ENCODE results near the gene KCNJ12. TPM values are rescaled to one million over a fixed set of nuclear protein-coding genes. Genes with fewer than 3 reads are reported as not detected.

Gene KCNJ12
- total and polyA plus RNA-seq, 2 of the 13 experiments (the other 11 are each of a cell fraction or from before 2014, with no cell fraction given), result not detected

DNA sequence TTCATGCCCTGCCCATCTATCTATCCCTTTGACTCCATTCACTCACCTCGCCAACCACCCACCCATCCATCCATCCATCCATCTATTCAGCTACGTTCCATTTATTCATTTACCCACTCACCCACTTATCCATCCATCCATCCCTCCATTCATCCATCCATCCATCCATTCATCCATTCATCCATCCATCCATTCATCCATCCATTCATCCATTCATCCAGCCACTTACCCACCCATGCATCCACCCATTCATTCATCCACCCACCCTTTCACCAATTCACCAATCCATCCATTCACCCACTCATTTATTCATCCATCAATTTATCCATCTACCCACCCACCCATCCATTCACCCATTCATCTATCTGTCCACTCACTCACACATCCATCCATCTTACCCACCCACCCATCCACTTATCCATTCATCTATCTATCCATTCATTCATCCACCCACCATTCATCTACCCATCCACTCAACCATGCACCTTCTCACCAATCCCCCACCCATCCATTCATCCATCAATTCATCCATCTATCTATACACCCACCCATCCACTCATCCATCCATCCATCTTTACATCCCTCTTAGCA is 19.5 kb upstream of the KCNJ12 start (continued):
- TF ChIP-seq MTERF4 (CRISPR knock-in tag; IDR thresholded peaks at IDR 0.05) (no peak), ZNF513 (CRISPR knock-in tag; conservative IDR thresholded peaks at IDR 0.05) (no peak), ZNF44 (CRISPR knock-in tag; IDR thresholded peaks at IDR 0.05) (no peak), ZNF7 (CRISPR knock-in tag; IDR thresholded peaks at IDR 0.05) (no peak), ZNF607 (CRISPR knock-in tag; IDR thresholded peaks at IDR 0.05; ENCODE audit: borderline replicate concordance) (no peak), ZFX (CRISPR knock-in tag; IDR thresholded peaks at IDR 0.05; ENCODE audit: low read depth) (no peak)

DNA sequence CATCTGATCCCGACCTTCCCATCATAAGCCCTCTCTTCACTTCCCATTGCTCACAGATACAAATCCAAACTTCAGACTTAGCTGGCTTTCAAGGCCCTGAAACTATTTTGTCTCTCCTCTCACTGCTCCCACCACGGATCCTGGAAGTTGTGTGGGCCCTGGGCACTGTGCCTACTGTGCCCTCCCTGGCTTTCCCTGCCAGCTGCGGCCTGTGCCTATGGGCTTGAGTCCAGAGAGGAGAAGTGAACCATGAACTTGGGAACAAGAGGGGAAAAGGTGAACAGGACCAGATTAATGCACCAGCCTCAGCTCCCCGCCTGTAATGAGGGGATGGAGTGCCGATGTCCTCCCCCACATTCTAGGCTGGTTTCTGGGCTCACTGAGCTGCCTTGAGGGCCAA is 18.9 kb upstream of the KCNJ12 start:
- CTCF ChIA-PET (ENCODE audit: low intra/inter-chr PET ratio, low total read pairs), result no interaction called here
- TF ChIP-seq NFKB2 (CRISPR knock-in tag; IDR thresholded peaks at IDR 0.05; ENCODE audit: borderline replicate concordance) (no peak), PPARG (CRISPR knock-in tag; conservative IDR thresholded peaks at IDR 0.05) (no peak), PLRG1 (conservative IDR thresholded peaks at IDR 0.05) (no peak), ZBTB7A (CRISPR knock-in tag; IDR thresholded peaks at IDR 0.05) (no peak), ZNF207 (IDR thresholded peaks at IDR 0.05; ENCODE audit: borderline replicate concordance) (no peak), CENPX (CRISPR knock-in tag; IDR thresholded peaks at IDR 0.05) (no peak), ZNF773 (CRISPR knock-in tag; IDR thresholded peaks at IDR 0.05; ENCODE audit: borderline replicate concordance) (no peak), ZHX2 (IDR thresholded peaks at IDR 0.05; ENCODE audit: low read depth) (no peak), ZHX2 (CRISPR knock-in tag; IDR thresholded peaks at IDR 0.05; ENCODE audit: borderline replicate concordance) (no peak), LCORL (IDR thresholded peaks at IDR 0.05) (no peak), LCORL (CRISPR knock-in tag; IDR thresholded peaks at IDR 0.05) (no peak)

More for the DNA sequence above, 18.9 kb upstream of the KCNJ12 start:
- intact Hi-C loops (cut with micrococcal nuclease; ENCODE audit: unreplicated experiment) (no loop called here), in situ Hi-C loops (cut with HindIII; ENCODE audit: extremely low pct_ligation_motif_present, low pct_unique_long_range_greater_than_20kb) (no loop called here)
- no peaks in the 10 kb centered on the region for H3K36me3 ChIP-seq (replicated peaks in 1 of 2; ENCODE audit: control insufficient read depth in 1 of 2, insufficient read depth in 2 of 2, low read length in 2 of 2)
- no peaks in the 10 kb centered on the region for H3K9me3 ChIP-seq (ENCODE audit: low read length)
- no peak overlapping the region for H3K9ac ChIP-seq (ENCODE audit: insufficient read depth, low read depth, low read length)
- no peaks in the 10 kb centered on the region for H3K4me1 ChIP-seq (ENCODE audit: insufficient read depth, low read length)
- WGBS (ENCODE audit: low lambda C conversion rate), result 17% methylated on average over 5 of the region's 5 CpGs
- ATAC-seq (no peak), FAIRE-seq (no peak), DNase-seq (ENCODE audit: low spot score) (no peak)
- no peak overlapping the region for H3K4me2 ChIP-seq (ENCODE audit: low read depth, low read length)
- no peaks in the 10 kb centered on the region for H4K20me1 ChIP-seq (ENCODE audit: insufficient read depth, low read length)
- H2AFZ ChIP-seq (ENCODE audit: low read length), result no peak overlapping the region
- no TSS peak for BruUV-seq (replicated peaks)
- H3K27me3 ChIP-seq (ENCODE audit: control insufficient read depth in 1 of 2, insufficient read depth in 2 of 2, low read length in 2 of 2), result peaks cover 3 to 19% of the 10 kb centered on the region in 2 experiments; a peak in 3 of 5 replicates
- POLR2A ChIA-PET, result no interaction called here
- H3K27ac ChIP-seq (ENCODE audit: extremely low read length, insufficient read depth, low read length), result no peak overlapping the region
- no peak overlapping the region for H3K4me3 ChIP-seq (replicated peaks in 1 of 3; ENCODE audit: insufficient read depth in 1 of 3, low read depth in 2 of 3, low read length in 3 of 3)
- H3K79me2 ChIP-seq (ENCODE audit: insufficient read depth, low read length), result no peaks in the 10 kb centered on the region

Measured in HepG2 (cell line).